ENCODE measurements around the gene CCSAP. TPM values are rescaled to one million over a fixed set of nuclear protein-coding genes. Genes with fewer than 3 reads are reported as not detected.
"Not testable (repeated sequence)": the region's sequence is repeated elsewhere in the genome, so short reads cannot be mapped to it uniquely, and the experiment has no call there.

CCSAP gene
- polyA plus RNA-seq, 1 of the 3 experiments (the other 2 are of a cell fraction): 1.8 TPM

DNA sequence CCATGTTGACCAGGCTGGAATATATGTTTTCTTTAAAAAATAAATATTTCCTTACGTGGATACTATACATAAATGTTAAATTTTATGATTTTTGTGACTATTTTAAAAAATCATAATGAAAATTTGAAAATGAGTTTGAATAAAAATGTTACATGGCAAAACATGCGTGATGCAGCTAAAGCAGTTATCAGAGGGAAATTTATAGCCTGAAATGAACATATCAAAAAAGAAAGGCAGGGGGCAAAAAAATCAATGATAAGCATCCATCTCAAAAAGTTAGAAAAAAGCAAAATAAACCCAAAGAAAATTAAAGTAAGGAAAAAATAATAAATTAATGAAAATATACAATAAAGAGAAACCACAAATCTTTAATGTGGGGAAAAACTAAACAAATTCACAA, 8.6 kb downstream of the CCSAP start:
- H3K9ac ChIP-seq: no peak overlapping the region
- WGBS (ENCODE audit: low lambda C conversion rate): 65% methylated on average over 2 of the region's 2 CpGs
- peaks cover 0 to 14% of the 10 kb centered on the region in 2 experiments for H3K36me3 ChIP-seq (replicated peaks in 1 of 2; ENCODE audit: control insufficient read depth in 1 of 2, insufficient read depth in 2 of 2, low read length in 1 of 2)
- ChIA-PET POLR2A (no interaction called here), CTCF (no interaction called here)
- no peaks in the 10 kb centered on the region for H3K27me3 ChIP-seq (ENCODE audit: insufficient read depth)
- no peak overlapping the region for H3K4me3 ChIP-seq (ENCODE audit: low read depth in 2 of 2, low read length in 1 of 2)
- H3K9me2 ChIP-seq: no peaks in the 10 kb centered on the region
- H2AFZ ChIP-seq (ENCODE audit: low read depth): no peak overlapping the region
- H3K79me2 ChIP-seq (ENCODE audit: insufficient read depth): peaks cover 57% of the 10 kb centered on the region
- peaks cover 5 to 8% of the 10 kb centered on the region in 2 experiments; a peak in 3 of 4 replicates for H3K4me1 ChIP-seq (ENCODE audit: control insufficient read depth in 1 of 2, insufficient read depth in 2 of 2, low read depth in 1 of 2, low read length in 1 of 2)
- peaks cover 4% of the 10 kb centered on the region; the same call in 1 of the 2 replicates for H3K9me3 ChIP-seq
- H3K27ac ChIP-seq (ENCODE audit: low read depth in 2 of 2, low read length in 1 of 2): no peak overlapping the region
- DNase-seq: no peak
- no peak overlapping the region for H3K4me2 ChIP-seq
- no peaks in the 10 kb centered on the region for H3F3A ChIP-seq (replicated peaks; ENCODE audit: insufficient read depth)
- no peaks in the 10 kb centered on the region for H4K20me1 ChIP-seq (ENCODE audit: insufficient read depth)
- TF ChIP-seq, protein P1, sequence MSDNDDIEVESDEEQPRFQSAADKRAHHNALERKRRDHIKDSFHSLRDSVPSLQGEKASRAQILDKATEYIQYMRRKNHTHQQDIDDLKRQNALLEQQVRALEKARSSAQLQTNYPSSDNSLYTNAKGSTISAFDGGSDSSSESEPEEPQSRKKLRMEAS (IDR thresholded peaks at IDR 0.05; ENCODE audit: low read depth): no peak
- TF ChIP-seq SMC3 (IDR thresholded peaks at IDR 0.05; ENCODE audit: low read depth, low read length) (no peak), YY1 (IDR thresholded peaks at IDR 0.05; ENCODE audit: low read depth) (no peak), NFIC (IDR thresholded peaks at IDR 0.05; ENCODE audit: borderline replicate concordance) (no peak), MEF2A (IDR thresholded peaks at IDR 0.05; ENCODE audit: borderline replicate concordance, low read depth) (no peak), POLR2AphosphoS5 (IDR thresholded peaks at IDR 0.05; ENCODE audit: low read depth, low read length) (no peak), NRF1 (IDR thresholded peaks at IDR 0.05; ENCODE audit: low read depth, low read length) (no peak), TEAD4 (IDR thresholded peaks at IDR 0.05; ENCODE audit: borderline replicate concordance, insufficient read depth) (no peak), FOXM1 (IDR thresholded peaks at IDR 0.05; ENCODE audit: low read depth) (no peak), CTCF (IDR thresholded peaks at IDR 0.05) (no peak), ELF1 (IDR thresholded peaks at IDR 0.05) (no peak), RFX5 (IDR thresholded peaks at IDR 0.05; ENCODE audit: low read length) (no peak)

DNA sequence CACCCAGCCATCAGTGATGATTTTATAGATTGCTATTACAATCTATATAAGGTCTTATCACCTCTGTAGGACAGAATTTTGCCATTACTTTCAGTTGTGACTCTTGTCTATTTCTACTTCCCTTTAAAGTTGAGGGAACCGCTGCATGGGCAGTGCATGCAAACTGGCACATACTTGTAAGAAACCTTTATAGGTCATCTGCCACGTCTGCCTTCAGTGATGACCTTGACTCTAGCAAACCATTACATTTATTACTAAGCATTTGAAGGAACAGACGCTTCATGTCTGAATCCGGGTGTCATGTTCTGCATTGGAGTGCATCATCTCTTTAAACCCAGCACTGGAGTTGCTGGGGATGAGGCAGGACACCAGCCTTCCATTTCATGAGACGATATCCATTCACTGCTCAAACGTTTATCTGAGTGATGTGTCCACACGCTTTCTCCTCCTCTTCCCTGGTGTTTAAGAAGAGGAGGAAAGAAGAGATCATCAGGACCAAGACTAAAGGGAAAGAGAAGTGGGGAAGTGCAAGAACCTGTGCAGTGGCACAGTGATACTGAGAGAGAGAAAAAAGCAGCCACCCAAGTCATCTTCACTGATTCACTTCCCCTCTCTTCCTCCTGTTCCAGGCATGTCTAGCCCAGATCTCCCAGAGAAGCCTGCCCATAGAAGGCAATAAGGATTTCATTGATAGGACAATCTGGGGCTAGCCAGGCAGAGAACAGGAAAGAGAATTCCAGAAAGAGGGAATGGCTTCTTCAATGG, 14.1 kb downstream of the CCSAP start:
- Histone ChIP-seq H3K27me3 (ENCODE audit: insufficient read depth) (no peaks in the 10 kb centered on the region), H2AFZ (ENCODE audit: low read depth) (no peak overlapping the region), H3K4me2 (no peak overlapping the region), H3K9me2 (no peaks in the 10 kb centered on the region), H3K9ac (no peak overlapping the region), H3K4me3 (ENCODE audit: low read depth in 2 of 2, low read length in 1 of 2) (no peak overlapping the region), H3K9me3 (no peaks in the 10 kb centered on the region), H4K20me1 (ENCODE audit: insufficient read depth) (no peaks in the 10 kb centered on the region), H3K27ac (ENCODE audit: low read depth in 2 of 2, low read length in 1 of 2) (no peak overlapping the region), H3K36me3 (replicated peaks in 1 of 2; ENCODE audit: control insufficient read depth in 1 of 2, insufficient read depth in 2 of 2, low read length in 1 of 2) (peaks cover 3 to 31% of the 10 kb centered on the region in 2 experiments), H3K4me1 (ENCODE audit: control insufficient read depth in 1 of 2, insufficient read depth in 2 of 2, low read depth in 1 of 2, low read length in 1 of 2) (peaks cover 0 to 18% of the 10 kb centered on the region in 2 experiments; a peak in 2 of 4 replicates), H3K79me2 (ENCODE audit: insufficient read depth) (peaks cover 24% of the 10 kb centered on the region), H3F3A (replicated peaks; ENCODE audit: insufficient read depth) (no peaks in the 10 kb centered on the region)
- TF ChIP-seq FOXJ3 (CRISPR knock-in tag; IDR thresholded peaks at IDR 0.05) (no peak), GABPA (IDR thresholded peaks at IDR 0.05; ENCODE audit: low read depth) (no peak), FOXM1 (IDR thresholded peaks at IDR 0.05; ENCODE audit: low read depth) (no peak), TEAD4 (IDR thresholded peaks at IDR 0.05; ENCODE audit: borderline replicate concordance, insufficient read depth) (no peak)
- TF ChIP-seq, protein P2, sequence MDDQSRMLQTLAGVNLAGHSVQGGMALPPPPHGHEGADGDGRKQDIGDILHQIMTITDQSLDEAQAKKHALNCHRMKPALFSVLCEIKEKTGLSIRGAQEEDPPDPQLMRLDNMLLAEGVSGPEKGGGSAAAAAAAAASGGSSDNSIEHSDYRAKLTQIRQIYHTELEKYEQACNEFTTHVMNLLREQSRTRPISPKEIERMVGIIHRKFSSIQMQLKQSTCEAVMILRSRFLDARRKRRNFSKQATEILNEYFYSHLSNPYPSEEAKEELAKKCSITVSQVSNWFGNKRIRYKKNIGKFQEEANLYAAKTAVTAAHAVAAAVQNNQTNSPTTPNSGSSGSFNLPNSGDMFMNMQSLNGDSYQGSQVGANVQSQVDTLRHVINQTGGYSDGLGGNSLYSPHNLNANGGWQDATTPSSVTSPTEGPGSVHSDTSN (IDR thresholded peaks at IDR 0.05): no peak
- ChIA-PET CTCF (no interaction called here), POLR2A (no interaction called here)
- no peak for DNase-seq
- WGBS (ENCODE audit: low lambda C conversion rate): 83% methylated on average over 7 of the region's 7 CpGs

- H3K27ac ChIP-seq (ENCODE audit: low read depth in 2 of 2, low read length in 1 of 2); H2AFZ ChIP-seq (ENCODE audit: low read depth); H3F3A ChIP-seq (replicated peaks; ENCODE audit: insufficient read depth); H3K4me3 ChIP-seq (ENCODE audit: low read depth in 2 of 2, low read length in 1 of 2); CTCF ChIA-PET; H3K9ac ChIP-seq; H3K27me3 ChIP-seq (ENCODE audit: insufficient read depth); DNase-seq; H3K9me3 ChIP-seq; H3K9me2 ChIP-seq; POLR2A ChIA-PET; H4K20me1 ChIP-seq (ENCODE audit: insufficient read depth); H3K4me2 ChIP-seq: not testable (repeated sequence)
- Histone ChIP-seq H3K79me2 (ENCODE audit: insufficient read depth) (peaks cover 14% of the 10 kb centered on the region; the same call in 1 of the 2 replicates), H3K4me1 (ENCODE audit: control insufficient read depth in 1 of 2, insufficient read depth in 2 of 2, low read depth in 1 of 2, low read length in 1 of 2) (peaks cover 0 to 18% of the 10 kb centered on the region in 2 experiments; a peak in 2 of 4 replicates), H3K36me3 (replicated peaks in 1 of 2; ENCODE audit: control insufficient read depth in 1 of 2, insufficient read depth in 2 of 2, low read length in 1 of 2) (peaks cover 10 to 41% of the 10 kb centered on the region in 2 experiments)
- WGBS (ENCODE audit: low lambda C conversion rate): 97% methylated on average over 6 of the region's 6 CpGs
Observed at GRCh38 chr1:229327765-229328164, 15.1 kb downstream of the CCSAP start.
